Small intestine (tissue), 7 donors: ENCODE results near the gene RFT1. TPM values are rescaled to one million over a fixed set of nuclear protein-coding genes. Genes with fewer than 3 reads are reported as not detected.

Experiments used
- DNase-seq, 2 donors: peaks; one replicate each; pipeline versions ENCODE4 v3.0.0 to v3.0.0-alpha.2; 2013
- FAIRE-seq: peaks from 2 replicates; lab custom pipeline; 2012; peaks lifted over from hg19 to GRCh38; lab: Jason Lieb, UNC
- H3K27ac ChIP-seq, 3 donors: one replicate each; pipeline ENCODE4 v1.5.1; 2013; ENCODE audit warnings: low read length in 2 of 3, mild to moderate bottlenecking in 2 of 3, control low read depth in 1 of 3, inconsistent platforms in 1 of 3, low read depth in 1 of 3, moderate library complexity in 1 of 3
- H3K27me3 ChIP-seq, 3 donors: one replicate each; pipeline ENCODE4 v1.6.1; 2013; ENCODE audit warnings: low read length in 3 of 3, inconsistent platforms in 1 of 3; ENCODE audit not compliant: control insufficient read depth in 3 of 3, insufficient read depth in 3 of 3
- H3K36me3 ChIP-seq, 3 donors: one replicate each; pipeline ENCODE4 v1.6.1; 2013; ENCODE audit warnings: low read length in 3 of 3, inconsistent platforms in 1 of 3, low read depth in 1 of 3, mild to moderate bottlenecking in 1 of 3, moderate library complexity in 1 of 3; ENCODE audit not compliant: control insufficient read depth in 3 of 3, insufficient read depth in 2 of 3
- H3K4me1 ChIP-seq, 3 donors: one replicate each; pipeline ENCODE4 v1.6.1; 2013; ENCODE audit warnings: low read length in 2 of 3, inconsistent platforms in 1 of 3, low read depth in 1 of 3, mild to moderate bottlenecking in 1 of 3, moderate library complexity in 1 of 3; ENCODE audit not compliant: control insufficient read depth in 3 of 3, insufficient read depth in 2 of 3
- H3K4me3 ChIP-seq, 3 donors: one replicate each; pipeline ENCODE4 v1.5.1; 2013; ENCODE audit warnings: low read length in 3 of 3, control low read depth in 1 of 3, inconsistent platforms in 1 of 3, low read depth in 1 of 3, mild to moderate bottlenecking in 1 of 3, moderate library complexity in 1 of 3
- H3K9me3 ChIP-seq, 2 donors: one replicate each; pipeline ENCODE4 v1.6.1; 2013; ENCODE audit warnings: low read depth in 1 of 2, low read length in 1 of 2; ENCODE audit not compliant: control insufficient read depth in 2 of 2, insufficient read depth in 1 of 2
- WGBS, 3 donors: extraction: QIAGEN DNeasy Blood & Tissue Kit; methylation state at CpG; one replicate each; pipeline ENCODE4 v1.1.7; 2013; 5-methylcytosine and 5-hydroxymethylcytosine counted together
- polyA plus RNA-seq, 4 donors: library from polyadenylated mRNA; stranded (reverse) in 3 of 4; unstranded in 1 of 4; fragments of 200-250 nt in 3 of 4; fragments of 120-200 nt in 1 of 4; gene quantifications; one replicate each; pipeline versions ENCODE4 v1.2.1 to v1.2.3, GENCODE V29; 2013
- donor health status: healthy with polysubstance abuse.
- donor health status: control.
- donor health status: control.
- donor health status: Bipolar disorder and iron deficiency.
- donor health status: healthy.

RFT1 gene
- polyA plus RNA-seq, 4 donors = 1.3 to 21.4 (median 9.6) TPM

GRCh38 chr3:53171827-53172505 lies 41.7 kb upstream of the RFT1 start:
- 61 to 64% (median 63%) methylated on average over 5 to 7 of the region's 7 CpGs for WGBS, 3 donors
- FAIRE-seq = no peak
- Histone ChIP-seq H3K4me1 (peaks cover 3 to 50% (median 18%) of the 10 kb centered on the region in 3 donors), H3K4me3 (no peak overlapping the region), H3K27ac (peak overlapping the region; percentile 4 to 64 (median 9)), H3K9me3 (no peaks in the 10 kb centered on the region), H3K36me3 (peaks cover 3 to 91% (median 3%) of the 10 kb centered on the region in 3 donors), H3K27me3 (no peaks in the 10 kb centered on the region)
- DNase-seq = no peak

DNA sequence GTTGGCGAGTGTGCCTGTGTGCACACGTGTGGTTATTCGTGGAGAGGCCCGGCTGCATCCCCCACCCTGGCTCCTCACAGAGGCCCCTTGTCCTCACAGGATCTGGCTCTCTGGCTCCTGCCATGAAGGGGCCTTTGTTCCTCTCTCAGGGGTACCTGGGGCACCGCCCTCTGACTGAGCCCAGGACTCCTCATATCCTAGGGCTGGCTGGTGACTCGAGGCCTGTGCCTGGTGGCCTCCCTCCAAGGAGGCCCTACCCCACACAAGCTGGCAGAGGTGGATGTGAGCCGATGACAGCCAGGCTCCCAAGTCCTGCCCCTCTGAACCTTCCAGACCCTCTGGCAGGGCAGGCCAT lies 40.8 kb upstream of the RFT1 start:
- FAIRE-seq (no peak), DNase-seq (no peak)
- Histone ChIP-seq H3K9me3 (no peaks in the 10 kb centered on the region), H3K4me3 (no peak overlapping the region), H3K4me1 (peaks cover 3 to 57% (median 25%) of the 10 kb centered on the region in 3 donors), H3K27ac (peak overlapping the region; percentile 43 to 77 (median 64)), H3K36me3 (peaks cover 3 to 94% (median 5%) of the 10 kb centered on the region in 3 donors), H3K27me3 (no peaks in the 10 kb centered on the region)
- 46 to 66% (median 49%) methylated on average over 7 of the region's 7 CpGs for WGBS, 3 donors

- peaks cover 3 to 94% (median 6%) of the 10 kb centered on the region in 3 donors for H3K36me3 ChIP-seq
- H3K27me3 ChIP-seq = no peaks in the 10 kb centered on the region
- WGBS, 3 donors = 32 to 60% (median 35%) methylated on average over 17 of the region's 17 CpGs
- H3K9me3 ChIP-seq = no peaks in the 10 kb centered on the region
- H3K4me1 ChIP-seq = peaks cover 3 to 62% (median 25%) of the 10 kb centered on the region in 3 donors
- H3K4me3 ChIP-seq = no peak overlapping the region
- peak; percentile 81 to 89 for DNase-seq
- no peak for FAIRE-seq
- H3K27ac ChIP-seq = peak overlapping the region; percentile 43 to 77 (median 64)
Observed at GRCh38 chr3:53170325-53171063, 40.3 kb upstream of the RFT1 start.

DNA sequence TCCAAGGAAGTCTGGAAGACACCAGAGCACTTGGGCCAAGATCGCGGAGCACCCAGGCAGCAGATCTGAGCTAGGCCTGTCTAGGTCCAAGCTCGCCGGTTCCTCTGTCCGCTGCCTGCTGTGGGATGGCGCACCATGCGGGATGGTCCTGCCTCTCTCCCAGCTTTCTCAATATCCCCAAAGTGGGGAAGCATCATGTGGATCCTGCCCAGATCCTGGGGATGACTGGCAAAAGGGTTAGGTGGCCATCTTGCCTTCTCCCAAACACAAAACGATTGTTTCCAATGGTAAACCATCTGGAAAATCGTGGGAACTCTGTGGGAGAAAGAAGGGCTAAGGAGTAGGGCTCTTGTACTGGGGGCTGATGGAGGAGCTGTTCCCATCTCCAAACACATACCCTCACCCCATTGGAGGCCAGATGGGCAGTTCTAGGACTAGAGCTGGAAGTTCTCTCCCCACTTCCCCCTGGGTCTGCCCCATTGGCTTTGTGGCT lies 39.6 kb upstream of the RFT1 start:
- WGBS, 3 donors = 88 to 93% (median 90%) methylated on average over 9 of the region's 9 CpGs
- peak overlapping the region; percentile 43 to 77 (median 64) for H3K27ac ChIP-seq
- peaks cover 3 to 95% (median 6%) of the 10 kb centered on the region in 3 donors for H3K36me3 ChIP-seq
- no peaks in the 10 kb centered on the region for H3K9me3 ChIP-seq
- peaks cover 3 to 68% (median 25%) of the 10 kb centered on the region in 3 donors for H3K4me1 ChIP-seq
- DNase-seq (no peak), FAIRE-seq (no peak)
- H3K27me3 ChIP-seq = no peaks in the 10 kb centered on the region
- H3K4me3 ChIP-seq = no peak overlapping the region

- Histone ChIP-seq H3K9me3 (no peaks in the 10 kb centered on the region), H3K4me3 (no peak overlapping the region), H3K36me3 (peaks cover 0 to 95% (median 6%) of the 10 kb centered on the region in 3 donors), H3K27me3 (no peaks in the 10 kb centered on the region), H3K4me1 (peaks cover 3 to 70% (median 25%) of the 10 kb centered on the region in 3 donors), H3K27ac (peak overlapping the region; percentile 43 to 77 (median 64))
- FAIRE-seq (no peak), DNase-seq (no peak)
- WGBS, 3 donors = 72 to 77% (median 77%) methylated on average over 15 of the region's 15 CpGs
Observed at GRCh38 chr3:53169045-53169831, 39.0 kb upstream of the RFT1 start.

DNA sequence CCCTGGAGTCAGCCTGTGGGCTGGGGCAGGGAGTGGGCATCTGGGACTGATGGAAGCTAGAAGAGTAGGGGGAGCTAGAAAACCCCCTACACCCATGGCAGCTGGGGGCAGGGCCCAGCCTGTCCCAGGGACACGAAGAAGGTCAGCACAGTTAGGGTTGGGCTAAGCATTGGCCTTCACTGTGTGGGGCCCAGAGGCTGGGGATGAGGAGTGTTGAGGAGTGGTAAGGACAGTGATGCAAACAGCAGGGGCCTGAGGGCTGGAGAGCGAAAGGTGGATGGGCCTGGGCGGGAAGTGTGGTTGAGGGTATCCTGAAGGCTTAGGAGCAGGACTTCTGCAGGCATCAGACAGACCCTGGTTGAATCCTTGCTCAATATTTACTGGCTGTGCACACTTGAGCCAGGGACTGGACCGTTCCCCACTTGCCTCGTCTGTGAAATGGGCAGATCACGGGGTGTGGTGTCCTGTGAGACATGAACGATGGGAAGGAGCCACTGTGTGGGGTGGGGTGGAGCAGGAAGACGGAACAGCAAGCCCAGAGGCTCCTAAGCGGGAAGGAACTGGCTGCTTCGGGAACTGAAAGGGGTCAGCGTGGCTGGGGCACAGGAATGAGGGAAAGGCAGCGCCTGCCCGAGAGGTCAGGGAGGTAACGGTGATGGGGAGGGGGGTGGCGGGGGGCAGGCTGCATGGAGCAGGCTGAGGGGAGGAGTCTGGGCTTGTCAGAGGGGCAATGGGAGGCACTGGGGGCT lies 38.1 kb upstream of the RFT1 start:
- no peaks in the 10 kb centered on the region for H3K9me3 ChIP-seq
- no peak for DNase-seq
- peaks cover 0 to 93% (median 6%) of the 10 kb centered on the region in 3 donors for H3K36me3 ChIP-seq
- peaks cover 3 to 79% (median 25%) of the 10 kb centered on the region in 3 donors for H3K4me1 ChIP-seq
- H3K27ac ChIP-seq = peak overlapping the region in 2 of 3 donors; percentile 3 to 5
- 81 to 85% (median 81%) methylated on average over 15 of the region's 15 CpGs for WGBS, 3 donors
- no peak for FAIRE-seq
- H3K4me3 ChIP-seq = no peak overlapping the region
- no peaks in the 10 kb centered on the region for H3K27me3 ChIP-seq

- H3K4me3 ChIP-seq = no peak overlapping the region
- no peaks in the 10 kb centered on the region for H3K27me3 ChIP-seq
- no peak for DNase-seq
- H3K9me3 ChIP-seq = no peaks in the 10 kb centered on the region
- FAIRE-seq = no peak
- H3K4me1 ChIP-seq = peaks cover 3 to 83% (median 25%) of the 10 kb centered on the region in 3 donors
- 75 to 88% (median 75%) methylated on average over 7 of the region's 7 CpGs for WGBS, 3 donors
- H3K27ac ChIP-seq = peak overlapping the region in 2 of 3 donors; percentile 3 to 74
- peaks cover 0 to 86% (median 3%) of the 10 kb centered on the region in 3 donors for H3K36me3 ChIP-seq
Observed at GRCh38 chr3:53167418-53168174, 37.4 kb upstream of the RFT1 start.
